ENCODE measurements around the gene VMP1. TPM values are rescaled to one million over a fixed set of nuclear protein-coding genes. Genes with fewer than 3 reads are reported as not detected.
"Not testable (repeated sequence)": the region's sequence is repeated elsewhere in the genome, so short reads cannot be mapped to it uniquely, and the experiment has no call there.

The VMP1 gene
- total RNA-seq, 1 donor from 2014 or later, result 232 TPM

GRCh38 chr17:59752446-59752845 is 45.0 kb downstream of the VMP1 start:
- H3K4me3 ChIP-seq (ENCODE audit: low read depth, low read length), result no peak overlapping the region
- no peak for TF ChIP-seq CTCF (conservative IDR thresholded peaks at IDR 0.05; ENCODE audit: low read depth, low read length)
- DNase-seq (ENCODE audit: low read depth), result no peak

DNA sequence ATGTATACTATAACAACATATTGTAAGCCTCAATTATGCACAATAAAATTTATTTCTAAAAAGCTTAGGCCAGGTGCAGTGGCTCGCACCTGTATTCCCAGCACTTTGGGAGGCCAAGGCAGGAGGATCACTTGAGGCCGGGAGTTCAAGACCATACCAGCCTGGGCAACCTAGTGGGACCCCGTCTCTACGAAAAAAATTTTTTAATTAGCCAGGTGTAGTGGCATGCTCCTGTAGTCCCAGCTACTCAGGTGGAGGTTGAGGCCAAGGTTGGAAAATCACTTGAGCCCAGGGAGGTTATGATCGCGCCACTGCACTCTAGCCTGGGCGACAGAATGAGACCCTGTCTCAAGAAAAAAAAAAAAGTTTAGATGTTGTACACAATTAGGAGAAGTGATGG is 45.5 kb downstream of the VMP1 start:
- no peak overlapping the region for H3K4me3 ChIP-seq (ENCODE audit: low read depth, low read length)
- DNase-seq (ENCODE audit: low read depth), result no peak
- no peak for TF ChIP-seq CTCF (conservative IDR thresholded peaks at IDR 0.05; ENCODE audit: low read depth, low read length)

DNA sequence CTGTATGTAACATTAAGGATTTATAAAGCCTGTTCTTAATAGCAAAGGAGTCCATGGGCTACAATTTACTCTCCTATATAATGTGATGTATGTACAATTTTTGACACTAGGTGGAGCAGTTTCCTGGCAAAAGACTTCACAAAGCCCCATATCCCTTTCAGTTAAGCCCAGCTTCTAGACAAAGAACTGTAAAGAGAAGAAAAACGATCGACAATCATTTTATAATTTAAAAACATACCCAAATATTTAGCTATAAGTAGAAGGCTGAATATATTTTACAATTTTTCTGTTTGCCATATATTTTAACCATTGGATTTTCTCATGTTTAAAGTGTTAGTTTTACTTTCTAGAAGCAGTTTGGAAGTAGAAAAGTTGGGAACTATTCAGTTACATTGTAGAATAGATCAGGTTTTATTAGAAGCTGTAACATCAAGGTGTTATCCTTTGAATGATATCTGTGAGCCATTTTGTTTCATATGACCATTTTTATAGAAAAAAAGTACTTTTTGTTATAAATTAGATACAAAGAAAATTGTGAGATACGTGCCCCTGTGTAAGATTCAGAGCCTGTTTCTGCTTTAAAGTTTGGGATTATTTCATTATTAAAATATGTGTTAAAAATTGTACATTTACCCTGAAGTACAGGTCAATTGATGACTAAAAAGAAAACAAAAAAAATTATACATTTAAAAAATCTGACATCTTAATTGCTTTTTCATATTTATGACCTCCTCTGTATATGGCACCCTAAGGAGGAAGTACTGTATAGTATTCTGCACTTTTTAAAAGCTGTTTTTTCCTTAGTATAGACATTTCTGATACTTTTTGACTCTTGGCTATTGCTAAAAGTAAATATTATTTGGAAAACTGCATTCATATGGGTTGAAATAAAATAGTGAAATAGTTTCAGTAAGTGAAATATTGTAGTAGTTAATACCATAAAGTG is 46.3 kb downstream of the VMP1 start:
- no peak for DNase-seq (ENCODE audit: low read depth)
- H3K4me3 ChIP-seq (ENCODE audit: low read depth, low read length), result peak overlapping the region; percentile 9
- TF ChIP-seq CTCF (conservative IDR thresholded peaks at IDR 0.05; ENCODE audit: low read depth, low read length), result peak; percentile 73

DNA sequence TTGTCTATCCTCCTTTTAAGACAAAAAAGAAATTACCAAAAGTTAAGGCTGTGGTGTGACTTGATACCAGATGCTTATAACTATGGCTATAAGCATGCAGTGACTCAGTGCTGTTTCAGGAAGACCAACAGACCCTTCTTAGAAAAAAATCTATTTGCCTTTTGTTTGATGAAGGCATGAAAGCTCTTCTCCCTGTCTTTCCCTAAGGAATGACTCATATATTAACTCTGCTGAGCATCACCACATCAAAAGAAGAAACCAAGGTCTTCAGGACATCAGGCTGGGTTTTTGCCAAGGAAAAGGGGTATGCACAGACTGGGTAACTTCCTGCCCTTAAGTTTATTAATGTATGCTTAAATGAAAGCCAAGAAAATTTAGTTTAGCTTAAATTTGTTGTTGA is 47.1 kb downstream of the VMP1 start:
- TF ChIP-seq CTCF (conservative IDR thresholded peaks at IDR 0.05; ENCODE audit: low read depth, low read length), result no peak

DNA sequence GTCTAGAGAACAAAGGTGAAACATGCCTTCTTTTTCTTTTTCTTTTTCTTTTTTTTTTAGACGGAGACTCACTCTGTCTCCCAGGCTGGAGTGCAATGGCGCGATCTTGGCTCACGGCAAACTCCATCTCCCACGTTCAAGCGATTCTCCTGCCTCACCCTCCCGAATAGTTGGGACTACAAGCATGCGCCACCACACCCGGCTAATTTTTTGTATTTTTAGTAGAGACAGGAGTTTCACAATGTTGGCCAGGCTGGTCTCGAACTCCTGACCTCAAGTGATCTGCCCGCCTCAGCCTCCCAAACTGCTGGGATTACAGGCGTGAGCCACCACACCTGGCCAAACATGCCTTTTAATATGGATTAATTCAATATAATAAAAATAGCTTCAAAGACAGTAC is 47.6 kb downstream of the VMP1 start:
- H3K4me3 ChIP-seq (ENCODE audit: low read depth, low read length); DNase-seq (ENCODE audit: low read depth): not testable (repeated sequence)

More for the DNA sequence above, 47.1 kb downstream of the VMP1 start:
- peak; percentile 74 for DNase-seq (ENCODE audit: low read depth)
- no peak overlapping the region for H3K4me3 ChIP-seq (ENCODE audit: low read depth, low read length)

- peak; percentile 78 for DNase-seq (ENCODE audit: low read depth)
- no peak for TF ChIP-seq CTCF (conservative IDR thresholded peaks at IDR 0.05; ENCODE audit: low read depth, low read length)
- no peak overlapping the region for H3K4me3 ChIP-seq (ENCODE audit: low read depth, low read length)
Observed at GRCh38 chr17:59756236-59756818, 48.9 kb downstream of the VMP1 start.

GRCh38 chr17:59757043-59757442 is 49.6 kb downstream of the VMP1 start:
- H3K4me3 ChIP-seq (ENCODE audit: low read depth, low read length), result no peak overlapping the region
- DNase-seq (ENCODE audit: low read depth), result no peak
- no peak for TF ChIP-seq CTCF (conservative IDR thresholded peaks at IDR 0.05; ENCODE audit: low read depth, low read length)
